Nephron progenitor cell (in vitro differentiated cells): ENCODE results near the gene ABCG2.

ENCODE experiments used
- DNase-seq: peaks from one replicate; pipeline ENCODE4 v3.0.0; 2021
- H3K27ac Mint-ChIP-seq: 2 replicates; pipeline ENCODE4 v1.8.0; 2021; ENCODE audit warnings: mild to moderate bottlenecking, moderate library complexity, mixed read lengths
- H3K27me3 Mint-ChIP-seq: 2 replicates; pipeline ENCODE4 v1.8.0; 2021; ENCODE audit warnings: mild to moderate bottlenecking, low read depth, mixed read lengths; ENCODE audit not compliant: poor library complexity
- H3K36me3 Mint-ChIP-seq: 2 replicates; pipeline ENCODE4 v1.8.0; 2021; ENCODE audit warnings: low read depth, mixed read lengths
- H3K4me1 Mint-ChIP-seq: 2 replicates; pipeline ENCODE4 v1.8.0; 2021; ENCODE audit warnings: mixed read lengths
- H3K4me3 Mint-ChIP-seq: 2 replicates; pipeline ENCODE4 v1.8.0; 2021; ENCODE audit warnings: mild to moderate bottlenecking, moderate library complexity, mixed read lengths
- H3K9me3 Mint-ChIP-seq: 2 replicates; pipeline ENCODE4 v1.8.0; 2021; ENCODE audit warnings: mild to moderate bottlenecking, moderate library complexity, mixed read lengths
- CTCF ChIP-seq: fragments of 200-600 bp; sonication (generic); IDR thresholded peaks from 2 replicates; pipeline ENCODE4 v1.5.0; 2021; ENCODE audit warnings: antibody characterized with exemption

The ABCG2 gene

GRCh38 chr4:88041626-88042025 is 116.8 kb downstream of the ABCG2 start:
- Mint-ChIP-seq H3K4me3 (no peak overlapping the region), H3K27ac (no peak overlapping the region), H3K4me1 (no peaks in the 10 kb centered on the region), H3K9me3 (no peaks in the 10 kb centered on the region), H3K27me3 (no peaks in the 10 kb centered on the region), H3K36me3 (peaks cover 56% of the 10 kb centered on the region)
- TF ChIP-seq CTCF = no peak
- no peak for DNase-seq

- no peak overlapping the region for H3K27ac Mint-ChIP-seq
- no peak for DNase-seq
- no peaks in the 10 kb centered on the region for H3K9me3 Mint-ChIP-seq
- H3K36me3 Mint-ChIP-seq = peaks cover 57% of the 10 kb centered on the region
- H3K4me3 Mint-ChIP-seq = no peak overlapping the region
- H3K4me1 Mint-ChIP-seq = no peaks in the 10 kb centered on the region
- H3K27me3 Mint-ChIP-seq = no peaks in the 10 kb centered on the region
- TF ChIP-seq CTCF = no peak
These were observed 117.7 kb downstream of the ABCG2 start for GRCh38 chr4:88040707-88041106.
